Stimulated activated CD8-positive, alpha-beta memory T cell treated with anti-CD3 and anti-CD28 coated beads, Interleukin-4, amount 100 ng/mL, for 48 hours (primary cell): Measurements from ENCODE around the gene PRR23E.

Source experiments
- DNase-seq: peaks from one replicate; pipeline ENCODE4 v3.0.0-alpha.2; 2020

The PRR23E gene

GRCh38 chr3:127192576-127193232, at the start of gene PRR23E:
TSS of gene PRR23E (plus strand) at chr3:127193131. CDS start at chr3:127196686, 3,555 bp downstream.
- no peak for DNase-seq

GRCh38 chr3:127143172-127143571, 49.8 kb upstream of the PRR23E start:
- no peak for DNase-seq

- DNase-seq: no peak
These were observed 48.3 kb upstream of the PRR23E start for GRCh38 chr3:127144631-127145030.

- DNase-seq: no peak
These were observed 47.7 kb upstream of the PRR23E start for GRCh38 chr3:127145266-127145665.

GRCh38 chr3:127147291-127147885, 45.5 kb upstream of the PRR23E start:
- no peak for DNase-seq

- DNase-seq: no peak
These were observed 43.2 kb upstream of the PRR23E start for GRCh38 chr3:127149621-127150310.

GRCh38 chr3:127150513-127151250, 42.2 kb upstream of the PRR23E start:
- DNase-seq: no peak

GRCh38 chr3:127151251-127151564, 41.7 kb upstream of the PRR23E start:
- no peak for DNase-seq

GRCh38 chr3:127151992-127152650, 40.8 kb upstream of the PRR23E start:
- DNase-seq: no peak

- DNase-seq: no peak
These were observed 40.0 kb upstream of the PRR23E start for GRCh38 chr3:127152684-127153505.

- DNase-seq: no peak
These were observed 39.5 kb upstream of the PRR23E start for GRCh38 chr3:127153506-127153815.

- DNase-seq: no peak
These were observed 36.4 kb upstream of the PRR23E start for GRCh38 chr3:127156338-127157050.

- no peak for DNase-seq
These were observed 35.6 kb upstream of the PRR23E start for GRCh38 chr3:127157171-127157828.

- DNase-seq: no peak
These were observed 34.2 kb upstream of the PRR23E start for GRCh38 chr3:127158614-127159229.

- no peak for DNase-seq
These were observed 33.4 kb upstream of the PRR23E start for GRCh38 chr3:127159543-127159942.

- DNase-seq: no peak
These were observed 31.7 kb upstream of the PRR23E start for GRCh38 chr3:127161236-127161635.

GRCh38 chr3:127161973-127162579, 30.9 kb upstream of the PRR23E start:
- no peak for DNase-seq

- DNase-seq: no peak
These were observed 29.8 kb upstream of the PRR23E start for GRCh38 chr3:127162947-127163645.

GRCh38 chr3:127164615-127165014, 28.3 kb upstream of the PRR23E start:
- DNase-seq: no peak

GRCh38 chr3:127165036-127165435, 27.9 kb upstream of the PRR23E start:
- no peak for DNase-seq
